Erythroblast (primary cell): Measurements from ENCODE around the gene SELL.
"Not testable (repeated sequence)": the region's sequence is repeated elsewhere in the genome, so short reads cannot be mapped to it uniquely, and the experiment has no call there.

Source experiments
- GATA1 ChIP-seq: IDR thresholded peaks from 2 replicates; pipeline ENCODE4 v1.6.1; 2011; ENCODE audit warnings: low read depth, mild to moderate bottlenecking, control low read depth, low read length, moderate library complexity
- POLR2A ChIP-seq: IDR thresholded peaks from 2 replicates; pipeline ENCODE4 v1.6.1; 2011; ENCODE audit warnings: mild to moderate bottlenecking, low read length

DNA sequence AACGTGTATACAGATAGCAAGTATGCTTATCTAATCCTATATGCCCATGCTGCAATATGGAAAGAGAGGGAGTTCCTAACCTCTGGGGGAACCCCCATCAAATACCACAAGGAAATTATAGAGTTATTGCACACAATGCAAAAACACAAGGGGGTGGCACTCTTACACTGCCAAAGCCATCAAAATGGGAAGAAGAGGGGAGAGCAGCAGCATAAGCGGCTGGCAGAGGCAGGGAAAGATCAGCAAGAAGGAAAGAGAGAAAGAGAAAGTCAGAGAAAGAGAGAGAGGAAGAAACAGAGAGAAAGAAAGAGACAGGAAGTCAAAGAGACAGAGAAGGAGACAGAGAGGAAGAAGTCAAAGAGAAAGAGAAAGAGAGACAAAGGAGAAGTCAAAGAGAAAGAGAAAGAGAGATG is 44.2 kb downstream of the SELL start:
- not testable (repeated sequence) for TF ChIP-seq POLR2A, GATA1
